Measurements from ENCODE around the gene TTC31.

DNA sequence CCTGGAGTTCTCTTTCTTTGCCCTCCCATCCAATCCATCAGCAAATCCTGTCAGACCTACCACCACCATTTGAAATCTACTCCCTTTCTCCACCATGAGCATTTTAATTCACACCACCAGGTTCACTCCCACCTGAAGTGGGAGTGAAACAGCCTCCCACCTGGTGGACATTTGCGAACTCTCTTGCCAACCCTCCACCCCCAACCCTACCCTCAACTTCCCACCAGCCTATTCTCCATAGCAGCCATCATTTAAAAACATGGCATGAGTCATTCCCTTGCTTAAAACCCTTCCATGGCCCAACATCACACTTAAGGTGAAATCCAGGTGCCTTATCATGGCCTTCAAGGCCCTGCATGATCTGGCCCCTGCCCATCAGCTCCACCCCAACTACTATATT lies 44.6 kb upstream of the TTC31 start:
- TF ChIP-seq SP1 (IDR thresholded peaks at IDR 0.05) (no peak), RAD21 (IDR thresholded peaks at IDR 0.05) (no peak), TAF1 (conservative IDR thresholded peaks at IDR 0.05) (no peak), GABPA (IDR thresholded peaks at IDR 0.05 in 1 of 2, conservative IDR thresholded peaks at IDR 0.05 in 1 of 2) (no peak), YY1 (IDR thresholded peaks at IDR 0.05) (no peak), RXRA (IDR thresholded peaks at IDR 0.05) (no peak), FOXA2 (IDR thresholded peaks at IDR 0.05) (no peak), JUND (IDR thresholded peaks at IDR 0.05) (no peak)
- TF ChIP-seq, protein P1, sequence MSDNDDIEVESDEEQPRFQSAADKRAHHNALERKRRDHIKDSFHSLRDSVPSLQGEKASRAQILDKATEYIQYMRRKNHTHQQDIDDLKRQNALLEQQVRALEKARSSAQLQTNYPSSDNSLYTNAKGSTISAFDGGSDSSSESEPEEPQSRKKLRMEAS (IDR thresholded peaks at IDR 0.05) = no peak
- TF ChIP-seq, protein P2, sequence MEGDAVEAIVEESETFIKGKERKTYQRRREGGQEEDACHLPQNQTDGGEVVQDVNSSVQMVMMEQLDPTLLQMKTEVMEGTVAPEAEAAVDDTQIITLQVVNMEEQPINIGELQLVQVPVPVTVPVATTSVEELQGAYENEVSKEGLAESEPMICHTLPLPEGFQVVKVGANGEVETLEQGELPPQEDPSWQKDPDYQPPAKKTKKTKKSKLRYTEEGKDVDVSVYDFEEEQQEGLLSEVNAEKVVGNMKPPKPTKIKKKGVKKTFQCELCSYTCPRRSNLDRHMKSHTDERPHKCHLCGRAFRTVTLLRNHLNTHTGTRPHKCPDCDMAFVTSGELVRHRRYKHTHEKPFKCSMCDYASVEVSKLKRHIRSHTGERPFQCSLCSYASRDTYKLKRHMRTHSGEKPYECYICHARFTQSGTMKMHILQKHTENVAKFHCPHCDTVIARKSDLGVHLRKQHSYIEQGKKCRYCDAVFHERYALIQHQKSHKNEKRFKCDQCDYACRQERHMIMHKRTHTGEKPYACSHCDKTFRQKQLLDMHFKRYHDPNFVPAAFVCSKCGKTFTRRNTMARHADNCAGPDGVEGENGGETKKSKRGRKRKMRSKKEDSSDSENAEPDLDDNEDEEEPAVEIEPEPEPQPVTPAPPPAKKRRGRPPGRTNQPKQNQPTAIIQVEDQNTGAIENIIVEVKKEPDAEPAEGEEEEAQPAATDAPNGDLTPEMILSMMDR (IDR thresholded peaks at IDR 0.05; ENCODE audit: low read depth, low read length, missing input control) = no peak
- TF ChIP-seq, protein P3, sequence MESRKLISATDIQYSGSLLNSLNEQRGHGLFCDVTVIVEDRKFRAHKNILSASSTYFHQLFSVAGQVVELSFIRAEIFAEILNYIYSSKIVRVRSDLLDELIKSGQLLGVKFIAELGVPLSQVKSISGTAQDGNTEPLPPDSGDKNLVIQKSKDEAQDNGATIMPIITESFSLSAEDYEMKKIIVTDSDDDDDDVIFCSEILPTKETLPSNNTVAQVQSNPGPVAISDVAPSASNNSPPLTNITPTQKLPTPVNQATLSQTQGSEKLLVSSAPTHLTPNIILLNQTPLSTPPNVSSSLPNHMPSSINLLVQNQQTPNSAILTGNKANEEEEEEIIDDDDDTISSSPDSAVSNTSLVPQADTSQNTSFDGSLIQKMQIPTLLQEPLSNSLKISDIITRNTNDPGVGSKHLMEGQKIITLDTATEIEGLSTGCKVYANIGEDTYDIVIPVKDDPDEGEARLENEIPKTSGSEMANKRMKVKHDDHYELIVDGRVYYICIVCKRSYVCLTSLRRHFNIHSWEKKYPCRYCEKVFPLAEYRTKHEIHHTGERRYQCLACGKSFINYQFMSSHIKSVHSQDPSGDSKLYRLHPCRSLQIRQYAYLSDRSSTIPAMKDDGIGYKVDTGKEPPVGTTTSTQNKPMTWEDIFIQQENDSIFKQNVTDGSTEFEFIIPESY (IDR thresholded peaks at IDR 0.05) = no peak
- TF ChIP-seq, protein P4, sequence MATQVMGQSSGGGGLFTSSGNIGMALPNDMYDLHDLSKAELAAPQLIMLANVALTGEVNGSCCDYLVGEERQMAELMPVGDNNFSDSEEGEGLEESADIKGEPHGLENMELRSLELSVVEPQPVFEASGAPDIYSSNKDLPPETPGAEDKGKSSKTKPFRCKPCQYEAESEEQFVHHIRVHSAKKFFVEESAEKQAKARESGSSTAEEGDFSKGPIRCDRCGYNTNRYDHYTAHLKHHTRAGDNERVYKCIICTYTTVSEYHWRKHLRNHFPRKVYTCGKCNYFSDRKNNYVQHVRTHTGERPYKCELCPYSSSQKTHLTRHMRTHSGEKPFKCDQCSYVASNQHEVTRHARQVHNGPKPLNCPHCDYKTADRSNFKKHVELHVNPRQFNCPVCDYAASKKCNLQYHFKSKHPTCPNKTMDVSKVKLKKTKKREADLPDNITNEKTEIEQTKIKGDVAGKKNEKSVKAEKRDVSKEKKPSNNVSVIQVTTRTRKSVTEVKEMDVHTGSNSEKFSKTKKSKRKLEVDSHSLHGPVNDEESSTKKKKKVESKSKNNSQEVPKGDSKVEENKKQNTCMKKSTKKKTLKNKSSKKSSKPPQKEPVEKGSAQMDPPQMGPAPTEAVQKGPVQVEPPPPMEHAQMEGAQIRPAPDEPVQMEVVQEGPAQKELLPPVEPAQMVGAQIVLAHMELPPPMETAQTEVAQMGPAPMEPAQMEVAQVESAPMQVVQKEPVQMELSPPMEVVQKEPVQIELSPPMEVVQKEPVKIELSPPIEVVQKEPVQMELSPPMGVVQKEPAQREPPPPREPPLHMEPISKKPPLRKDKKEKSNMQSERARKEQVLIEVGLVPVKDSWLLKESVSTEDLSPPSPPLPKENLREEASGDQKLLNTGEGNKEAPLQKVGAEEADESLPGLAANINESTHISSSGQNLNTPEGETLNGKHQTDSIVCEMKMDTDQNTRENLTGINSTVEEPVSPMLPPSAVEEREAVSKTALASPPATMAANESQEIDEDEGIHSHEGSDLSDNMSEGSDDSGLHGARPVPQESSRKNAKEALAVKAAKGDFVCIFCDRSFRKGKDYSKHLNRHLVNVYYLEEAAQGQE (IDR thresholded peaks at IDR 0.05) = no peak
